Ovary (tissue), 9 donors: ENCODE results near the gene PIMREG. TPM values are rescaled to one million over a fixed set of nuclear protein-coding genes. Genes with fewer than 3 reads are reported as not detected.

Source experiments
- DNase-seq, 5 donors: peaks; one replicate each; pipeline ENCODE4 v3.0.0-alpha.2; 2019 to 2020
- H3K27ac ChIP-seq, 2 donors: fragments of 200-600 bp; one replicate each; pipeline versions ENCODE4 v1.5.1 to v1.8.0; 2019 to 2022
- H3K27me3 ChIP-seq: fragments of 200-600 bp; one replicate; pipeline ENCODE4 v1.8.0; 2022
- H3K36me3 ChIP-seq: fragments of 200-600 bp; sonication (generic); one replicate; pipeline ENCODE4 v1.5.1; 2019
- H3K4me1 ChIP-seq: one replicate; pipeline ENCODE4 v1.8.1; 2013; ENCODE audit warnings: mild to moderate bottlenecking, moderate library complexity; ENCODE audit not compliant: insufficient read depth
- H3K4me3 ChIP-seq: fragments of 200-600 bp; sonication (generic); one replicate; pipeline ENCODE4 v1.5.1; 2017
- H3K9me3 ChIP-seq, 2 donors: fragments of 200-600 bp in 1 of 2; sonication (generic) in 1 of 2; one replicate each; pipeline versions ENCODE4 v1.5.1 to v1.8.1; 2013 to 2019; ENCODE audit warnings: mild to moderate bottlenecking in 1 of 2, moderate library complexity in 1 of 2
- CTCF ChIP-seq, 3 donors: fragments of 450-650 bp in 2 of 3; fragments of 200-600 bp in 1 of 3; IDR thresholded peaks; one replicate each; pipeline versions ENCODE4 v1.5.1 to v1.8.0; 2016 to 2022; ENCODE audit warnings: antibody characterized with exemption in 3 of 3, mild to moderate bottlenecking in 1 of 3
- EP300 ChIP-seq: sonication (generic); formaldehyde crosslinking; IDR thresholded peaks from one replicate; pipeline ENCODE4 v1.6.1; 2017; ENCODE audit warnings: antibody characterized with exemption
- POLR2A ChIP-seq: fragments of 450-650 bp; IDR thresholded peaks from one replicate; pipeline ENCODE4 v1.6.1; 2017; ENCODE audit warnings: antibody characterized with exemption, mild to moderate bottlenecking, moderate library complexity
- WGBS, 3 donors: extraction: QIAGEN DNeasy Blood & Tissue Kit in 1 of 3; methylation state at CpG; one replicate each; pipeline versions ENCODE4 v1.1.5 to v1.1.7; 2013 to 2017; 5-methylcytosine and 5-hydroxymethylcytosine counted together
- intact Hi-C, 4 donors: fragments of 100-400 bp; cut with DNase I; formaldehyde crosslinking; loops; one replicate each; pipeline versions ENCODE4 v1.11.0 to v1.15.1; 2022 to 2023
- polyA plus RNA-seq, 2 donors: library from polyadenylated mRNA; stranded (reverse); fragments of 200-250 nt in 1 of 2; fragments of 350-450 nt in 1 of 2; fragmentation: Illumina TruSeq in 1 of 2; extraction: RNeasy Lipid Tissue Mini Kit (QIAGEN cat#74804) in 1 of 2; gene quantifications; one replicate each; pipeline ENCODE4 v1.2.3, GENCODE V29; 2013 to 2014
- total RNA-seq, 7 donors: library from RNA; depleted of rRNA in 2 of 7; stranded (reverse); fragments of >200 nt in 2 of 7; fragmentation: NEBNext Ultra II Directional in 3 of 7; extraction: Animal tissue kit (Norgen Biotek cat#: 25700) in 3 of 7; gene quantifications; one replicate each; pipeline versions ENCODE4 v1.1.0 to v1.2.4, GENCODE V29; 2016 to 2023
- donor health status: DM: no; HTN: no; CAD: no; lungs with moderate emphysema.
- donor health status: DM: no; HTN: no; CAD: no.
- donor health status: Bipolar disorder and iron deficiency.
- donor health status: DM: yes; HTN: yes; CAD: no.
- donor health status: DM: no; HTN: no; CAD: no.
- donor health status: DM: yes; HTN: yes; CAD: no.

The PIMREG gene
- total and polyA plus RNA-seq, 9 donors: 0.20 to 4.7 (median 0.73) TPM; not detected in 1

GRCh38 chr17:6426356-6427101 lies 17.7 kb upstream of the PIMREG start:
- DNase-seq: no peak
- Histone ChIP-seq H3K4me1 (no peaks in the 10 kb centered on the region), H3K27ac (no peak overlapping the region), H3K36me3 (no peaks in the 10 kb centered on the region), H3K27me3 (no peaks in the 10 kb centered on the region), H3K4me3 (no peak overlapping the region), H3K9me3 (no peaks in the 10 kb centered on the region)
- no peak for TF ChIP-seq POLR2A
- no peak for TF ChIP-seq EP300
- TF ChIP-seq CTCF (IDR thresholded peaks at IDR 0.05): no peak
- 89 to 92% (median 90%) methylated on average over 21 to 25 of the region's 25 CpGs for WGBS, 3 donors
- intact Hi-C loops: no loop called here

- no peaks in the 10 kb centered on the region for H3K9me3 ChIP-seq
- no peak for TF ChIP-seq EP300
- TF ChIP-seq POLR2A: no peak
- no peak for TF ChIP-seq CTCF (IDR thresholded peaks at IDR 0.05)
- intact Hi-C loops: no loop called here
- H3K36me3 ChIP-seq: no peaks in the 10 kb centered on the region
- WGBS, 3 donors: 44 to 60% (median 55%) methylated on average over 7 of the region's 7 CpGs
- no peaks in the 10 kb centered on the region for H3K4me1 ChIP-seq
- no peak overlapping the region for H3K27ac ChIP-seq
- H3K4me3 ChIP-seq: no peak overlapping the region
- DNase-seq: no peak
- no peaks in the 10 kb centered on the region for H3K27me3 ChIP-seq
These were observed 16.9 kb upstream of the PIMREG start for GRCh38 chr17:6427279-6427781.

GRCh38 chr17:6428207-6428965 lies 15.9 kb upstream of the PIMREG start:
- TF ChIP-seq POLR2A: no peak
- TF ChIP-seq CTCF (IDR thresholded peaks at IDR 0.05): no peak
- no peak for TF ChIP-seq EP300
- no peaks in the 10 kb centered on the region for H3K4me1 ChIP-seq
- H3K9me3 ChIP-seq: no peaks in the 10 kb centered on the region
- intact Hi-C loops: no loop called here
- H3K27me3 ChIP-seq: no peaks in the 10 kb centered on the region
- H3K27ac ChIP-seq: no peak overlapping the region
- no peaks in the 10 kb centered on the region for H3K36me3 ChIP-seq
- DNase-seq: no peak
- no peak overlapping the region for H3K4me3 ChIP-seq
- WGBS, 3 donors: 84 to 90% (median 84%) methylated on average over 17 of the region's 17 CpGs

- Histone ChIP-seq H3K27ac (no peak overlapping the region), H3K4me1 (no peaks in the 10 kb centered on the region), H3K36me3 (no peaks in the 10 kb centered on the region), H3K27me3 (no peaks in the 10 kb centered on the region), H3K4me3 (no peak overlapping the region), H3K9me3 (no peaks in the 10 kb centered on the region)
- no peak for DNase-seq
- no peak for TF ChIP-seq POLR2A
- TF ChIP-seq CTCF (IDR thresholded peaks at IDR 0.05): no peak
- TF ChIP-seq EP300: no peak
- WGBS, 3 donors: 84 to 85% (median 84%) methylated on average over 7 of the region's 7 CpGs
- intact Hi-C loops: no loop called here
These were observed 15.0 kb upstream of the PIMREG start for GRCh38 chr17:6429266-6429665.
